ENCODE measurements around the gene ERI3.

ERI3 gene

DNA sequence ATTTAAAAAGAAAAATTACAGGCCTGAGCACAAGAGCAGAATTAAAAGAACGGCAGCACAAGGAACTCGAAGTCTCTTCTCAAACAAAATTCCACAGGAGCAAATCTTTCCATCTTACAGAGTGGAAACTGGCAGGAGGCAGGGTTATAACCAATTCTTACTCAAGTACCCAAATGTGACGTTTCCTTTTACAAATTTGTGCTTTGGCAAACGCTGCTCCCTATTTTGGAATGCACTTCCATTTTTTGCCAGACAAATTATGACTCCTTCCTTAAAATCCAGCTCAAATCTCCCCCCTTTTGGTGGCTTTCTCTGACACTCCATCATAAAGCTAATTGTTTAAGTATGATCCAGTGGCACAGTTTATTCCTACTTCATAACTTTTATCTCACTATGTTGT lies 7.8 kb downstream of the ERI3 start:
- H3K4me3 ChIP-seq (ENCODE audit: low read depth, low read length), result no peak overlapping the region
- TF ChIP-seq, protein P1, sequence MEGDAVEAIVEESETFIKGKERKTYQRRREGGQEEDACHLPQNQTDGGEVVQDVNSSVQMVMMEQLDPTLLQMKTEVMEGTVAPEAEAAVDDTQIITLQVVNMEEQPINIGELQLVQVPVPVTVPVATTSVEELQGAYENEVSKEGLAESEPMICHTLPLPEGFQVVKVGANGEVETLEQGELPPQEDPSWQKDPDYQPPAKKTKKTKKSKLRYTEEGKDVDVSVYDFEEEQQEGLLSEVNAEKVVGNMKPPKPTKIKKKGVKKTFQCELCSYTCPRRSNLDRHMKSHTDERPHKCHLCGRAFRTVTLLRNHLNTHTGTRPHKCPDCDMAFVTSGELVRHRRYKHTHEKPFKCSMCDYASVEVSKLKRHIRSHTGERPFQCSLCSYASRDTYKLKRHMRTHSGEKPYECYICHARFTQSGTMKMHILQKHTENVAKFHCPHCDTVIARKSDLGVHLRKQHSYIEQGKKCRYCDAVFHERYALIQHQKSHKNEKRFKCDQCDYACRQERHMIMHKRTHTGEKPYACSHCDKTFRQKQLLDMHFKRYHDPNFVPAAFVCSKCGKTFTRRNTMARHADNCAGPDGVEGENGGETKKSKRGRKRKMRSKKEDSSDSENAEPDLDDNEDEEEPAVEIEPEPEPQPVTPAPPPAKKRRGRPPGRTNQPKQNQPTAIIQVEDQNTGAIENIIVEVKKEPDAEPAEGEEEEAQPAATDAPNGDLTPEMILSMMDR (IDR thresholded peaks at IDR 0.05; ENCODE audit: low read depth, low read length), result no peak

DNA sequence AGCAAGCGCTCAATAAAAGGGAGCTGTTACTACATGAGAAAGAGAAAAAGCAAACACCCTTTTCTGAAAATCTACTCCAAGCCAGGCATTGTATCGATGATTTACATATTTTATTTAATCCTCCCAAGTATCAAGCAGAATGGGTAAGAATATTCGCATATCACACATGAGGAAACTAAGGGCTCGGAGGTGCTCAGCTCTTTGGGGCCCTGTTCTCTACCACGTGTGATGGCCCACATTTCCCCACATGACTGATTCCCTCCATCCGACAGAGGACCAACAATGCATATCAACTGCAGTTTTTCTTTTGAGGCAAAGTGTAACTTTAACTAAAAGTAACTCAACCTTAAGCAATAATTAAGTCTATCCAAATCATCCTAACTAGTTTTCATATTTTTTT lies 8.2 kb downstream of the ERI3 start:
- TF ChIP-seq, protein P1 (IDR thresholded peaks at IDR 0.05; ENCODE audit: low read depth, low read length), result no peak
- no peak overlapping the region for H3K4me3 ChIP-seq (ENCODE audit: low read depth, low read length)

GRCh38 chr1:44346184-44346583 lies 8.9 kb downstream of the ERI3 start:
- TF ChIP-seq, protein P1 (IDR thresholded peaks at IDR 0.05; ENCODE audit: low read depth, low read length), result no peak
- H3K4me3 ChIP-seq (ENCODE audit: low read depth, low read length), result no peak overlapping the region

DNA sequence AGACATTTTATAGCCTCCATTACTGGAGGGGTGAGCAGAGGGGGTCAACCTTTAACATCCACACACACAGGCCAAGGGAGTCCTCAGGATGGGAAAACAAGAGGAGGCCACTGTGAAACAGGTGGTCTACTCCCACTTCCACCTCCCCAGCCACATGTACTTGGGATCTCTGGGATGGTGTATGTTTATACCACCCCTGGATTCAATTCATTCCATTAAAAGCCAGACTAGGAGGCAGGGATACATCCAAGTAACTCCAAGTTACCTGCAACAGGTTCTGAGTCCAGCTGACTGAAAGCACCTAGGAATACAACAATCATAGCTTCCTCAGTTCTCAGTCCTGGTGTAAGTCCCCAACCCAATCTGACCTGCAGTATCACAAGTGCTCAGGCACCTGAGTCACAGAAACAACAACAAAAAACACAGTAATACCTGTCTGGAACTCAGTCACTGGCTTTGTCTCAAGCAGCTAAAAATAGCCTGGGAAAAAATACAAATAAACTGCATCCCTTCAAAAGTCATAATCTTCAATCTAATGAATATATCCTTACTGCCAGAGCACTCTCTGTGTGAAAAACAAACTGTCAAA lies 9.8 kb downstream of the ERI3 start:
- TF ChIP-seq, protein P1 (IDR thresholded peaks at IDR 0.05; ENCODE audit: low read depth, low read length), result no peak

GRCh38 chr1:44339731-44340130 lies 15.3 kb downstream of the ERI3 start:
- H3K4me3 ChIP-seq (ENCODE audit: low read depth, low read length), result no peak overlapping the region
- TF ChIP-seq, protein P1 (IDR thresholded peaks at IDR 0.05; ENCODE audit: low read depth, low read length), result no peak

More for the DNA sequence above, 9.8 kb downstream of the ERI3 start:
- no peak overlapping the region for H3K4me3 ChIP-seq (ENCODE audit: low read depth, low read length)

- H3K4me3 ChIP-seq (ENCODE audit: low read depth, low read length), result no peak overlapping the region
- TF ChIP-seq, protein P1 (IDR thresholded peaks at IDR 0.05; ENCODE audit: low read depth, low read length), result no peak
These were observed 16.9 kb downstream of the ERI3 start for GRCh38 chr1:44338136-44338535.

GRCh38 chr1:44336668-44337067 lies 18.4 kb downstream of the ERI3 start:
- TF ChIP-seq, protein P1 (IDR thresholded peaks at IDR 0.05; ENCODE audit: low read depth, low read length), result no peak
- no peak overlapping the region for H3K4me3 ChIP-seq (ENCODE audit: low read depth, low read length)
